Activated CD8-positive, alpha-beta memory T cell treated with anti-CD3 and anti-CD28 coated beads, Interleukin-2, amount 50 U/mL, for 1 hour (primary cell): ENCODE measurements around the gene SAMD4B.
"Not testable (repeated sequence)": the region's sequence is repeated elsewhere in the genome, so short reads cannot be mapped to it uniquely, and the experiment has no call there.

Experiments used
- DNase-seq: peaks from one replicate; pipeline ENCODE4 v3.0.0-alpha.2; 2020; ENCODE audit errors: extremely low read depth

Gene SAMD4B

GRCh38 chr19:39334444-39334976, 7.7 kb upstream of the SAMD4B start:
- DNase-seq, result no peak

DNA sequence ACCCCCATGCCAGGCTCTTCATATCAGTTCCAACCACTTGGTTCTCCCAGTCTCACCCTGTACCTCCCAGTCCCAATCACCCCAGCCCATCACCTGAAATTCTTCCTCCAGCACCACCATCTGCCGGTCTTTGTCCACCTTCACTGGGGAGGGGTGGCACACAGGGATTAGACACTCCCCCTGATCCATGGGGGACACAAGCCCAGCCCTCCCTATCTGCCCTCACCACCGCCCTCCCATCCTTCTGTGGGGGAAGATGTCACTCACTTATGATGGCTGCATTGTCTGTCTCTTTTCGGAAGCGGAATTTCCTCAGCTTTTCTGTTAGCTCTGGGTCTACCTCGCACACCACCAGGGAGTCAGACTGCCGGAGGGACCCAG, 7.1 kb upstream of the SAMD4B start:
- DNase-seq, result no peak

GRCh38 chr19:39336483-39336882, 5.7 kb upstream of the SAMD4B start:
- DNase-seq, result no peak

GRCh38 chr19:39339674-39340073, 2.5 kb upstream of the SAMD4B start:
- DNase-seq, result no peak

DNA sequence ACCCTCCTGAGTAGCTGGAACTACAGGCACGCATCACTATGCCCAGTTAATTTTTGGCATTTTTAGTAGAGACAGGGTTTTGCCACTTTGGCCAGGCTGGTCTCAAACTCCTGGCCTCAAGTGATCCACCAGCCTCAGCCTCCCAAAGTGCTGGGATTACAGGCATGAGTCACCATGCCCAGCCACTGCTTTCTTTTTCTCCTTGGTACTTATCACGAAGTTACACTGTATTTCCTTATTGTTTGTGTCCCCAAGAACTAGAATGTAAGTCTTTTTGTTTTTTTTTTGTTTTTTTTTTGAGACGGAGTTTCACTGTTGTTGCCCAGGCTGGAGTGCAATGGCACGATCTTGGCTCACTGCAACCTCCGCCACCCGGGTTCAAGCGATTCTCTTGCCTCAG, 2.1 kb upstream of the SAMD4B start:
- DNase-seq, result not testable (repeated sequence)

GRCh38 chr19:39341129-39341718, 997 bp upstream of the SAMD4B start:
- DNase-seq, result no peak

DNA sequence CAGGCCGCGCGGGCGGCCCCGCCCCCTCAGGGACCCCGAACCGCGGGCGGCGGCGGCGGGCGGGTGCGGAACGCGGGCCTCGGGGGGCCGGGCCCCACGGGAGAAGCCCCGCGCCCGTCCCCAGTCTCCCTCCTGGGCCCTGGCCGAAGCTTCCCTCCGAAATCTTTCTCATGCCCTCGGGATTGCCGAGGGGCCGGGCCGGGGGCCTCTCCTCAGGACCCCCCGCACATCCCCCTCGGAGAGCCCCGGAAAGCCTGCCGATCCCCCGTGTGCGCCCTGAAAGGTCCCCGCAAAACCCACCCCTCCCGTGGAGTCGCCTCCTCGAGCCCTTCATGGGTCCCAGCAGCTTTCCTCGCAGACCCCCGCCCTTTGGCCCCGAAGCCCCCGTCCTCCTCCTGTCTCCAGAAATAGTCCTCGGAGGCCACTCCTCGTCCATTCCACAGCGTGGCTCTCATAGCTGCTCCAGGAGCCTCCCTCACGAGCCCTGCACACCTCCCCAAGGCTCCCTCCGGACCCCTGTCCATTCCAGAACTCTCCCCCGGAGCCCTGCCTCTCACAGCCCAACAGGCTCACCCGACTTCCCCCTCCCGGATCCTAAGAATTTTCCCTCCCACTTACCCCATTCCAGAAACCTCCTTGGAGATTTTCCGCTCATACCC, 555 bp downstream of the SAMD4B start:
- no peak for DNase-seq

DNA sequence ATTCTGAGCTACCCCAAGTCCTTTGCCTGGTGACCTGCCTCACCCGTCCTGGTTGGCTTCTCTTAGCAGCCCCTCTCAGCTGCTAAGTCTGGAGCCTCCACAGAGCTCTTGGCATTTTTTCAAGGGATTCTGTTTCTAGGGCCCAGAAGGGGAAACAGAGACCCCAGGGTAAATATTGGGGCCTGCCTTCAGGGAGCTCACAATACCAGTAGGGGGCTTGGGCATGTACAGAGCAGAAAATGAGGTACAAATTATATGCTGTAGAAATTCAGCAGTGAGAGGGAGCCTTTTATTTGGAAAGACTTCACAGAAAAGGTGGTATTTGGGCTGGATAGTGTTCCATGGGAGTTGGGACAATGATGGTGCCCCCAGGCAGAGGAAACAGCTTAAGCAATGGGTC, 3.7 kb downstream of the SAMD4B start:
- DNase-seq, result no peak

DNA sequence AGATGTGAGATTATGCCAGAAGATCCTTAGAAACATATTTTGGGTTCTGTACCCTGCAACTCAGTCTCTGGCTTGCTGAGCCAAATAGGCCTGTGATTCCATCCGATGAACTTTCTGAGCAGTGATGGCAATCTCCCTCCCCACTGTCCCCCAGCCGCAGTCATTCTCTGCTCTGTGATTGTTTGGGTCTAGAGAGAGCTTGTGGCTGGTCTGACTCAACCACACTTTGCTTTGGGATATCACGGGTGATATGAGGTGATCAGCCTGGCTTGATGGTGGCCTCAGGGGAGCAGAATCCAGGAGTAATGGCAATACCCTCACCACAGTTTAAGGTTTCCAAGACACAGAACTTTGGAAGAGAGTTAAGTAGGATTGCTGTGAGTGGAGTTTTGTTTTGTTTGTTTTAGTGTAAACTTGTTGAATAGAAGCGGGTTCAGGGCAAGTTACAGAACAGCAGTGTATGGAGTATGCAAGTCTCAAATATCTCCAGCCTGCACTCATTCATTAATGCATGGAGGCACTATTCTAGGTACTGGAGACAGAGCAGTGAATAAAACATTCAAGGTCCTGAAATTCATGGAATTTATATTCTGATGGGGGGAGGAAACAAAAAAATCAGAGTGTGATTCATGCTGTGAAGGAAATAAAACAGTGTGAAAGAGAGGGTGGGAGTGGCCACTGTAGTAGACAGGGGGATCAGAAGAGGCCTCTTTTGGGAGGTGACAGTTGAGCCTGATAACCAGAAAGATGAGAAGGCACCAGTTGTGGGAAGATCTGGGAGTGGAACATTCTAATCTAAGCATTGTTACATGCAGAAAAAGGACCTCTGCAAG, 5.3 kb downstream of the SAMD4B start:
- DNase-seq, result no peak

- DNase-seq, result no peak
Measured at GRCh38 chr19:39349326-39349725, 7.1 kb downstream of the SAMD4B start.

- no peak for DNase-seq
Measured at GRCh38 chr19:39350156-39350555, 7.9 kb downstream of the SAMD4B start.

GRCh38 chr19:39351537-39352064, 9.4 kb downstream of the SAMD4B start:
- DNase-seq, result no peak

DNA sequence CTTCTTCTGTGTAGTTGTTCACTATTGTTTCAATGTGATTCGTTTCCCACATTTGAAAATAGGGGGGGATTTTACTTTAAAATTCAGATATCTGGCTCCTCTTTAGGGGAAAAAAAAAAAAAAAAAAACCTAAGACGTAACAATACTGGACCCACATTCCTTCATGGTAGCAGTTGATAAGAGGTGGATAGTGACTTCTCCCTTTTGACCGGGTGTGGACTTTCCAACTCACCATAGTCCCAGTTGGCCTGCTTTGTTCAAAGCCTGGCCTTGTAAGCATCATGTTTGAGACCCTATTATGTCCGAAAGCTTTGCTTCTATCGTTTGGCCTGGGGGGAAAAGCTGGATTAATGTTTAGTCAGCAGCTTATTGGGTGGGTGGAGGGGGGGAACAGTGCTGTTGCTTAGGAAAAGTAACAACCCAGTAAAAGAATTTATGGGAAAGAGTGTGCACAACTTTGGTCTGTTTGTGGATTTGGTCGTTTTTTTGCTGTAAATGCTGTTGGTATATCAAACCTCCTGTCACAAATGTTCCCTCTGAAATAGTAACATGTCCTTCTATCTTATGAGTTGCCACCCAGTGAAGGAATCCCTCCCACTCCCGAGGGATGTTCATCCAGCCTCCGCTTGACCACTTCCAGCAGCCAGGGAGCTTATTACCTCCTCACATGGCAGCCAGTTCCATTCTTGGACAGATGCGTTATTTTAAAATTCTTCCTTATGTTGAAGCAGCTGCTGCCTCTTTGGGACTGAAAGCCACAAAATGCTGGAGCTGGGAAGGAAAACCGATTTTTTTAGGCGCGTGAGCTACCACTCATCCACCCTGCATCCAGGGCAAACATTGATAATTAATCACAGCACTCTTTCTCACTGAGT, 10.4 kb downstream of the SAMD4B start:
- no peak for DNase-seq

GRCh38 chr19:39355253-39355652, 13.0 kb downstream of the SAMD4B start:
- no peak for DNase-seq

DNA sequence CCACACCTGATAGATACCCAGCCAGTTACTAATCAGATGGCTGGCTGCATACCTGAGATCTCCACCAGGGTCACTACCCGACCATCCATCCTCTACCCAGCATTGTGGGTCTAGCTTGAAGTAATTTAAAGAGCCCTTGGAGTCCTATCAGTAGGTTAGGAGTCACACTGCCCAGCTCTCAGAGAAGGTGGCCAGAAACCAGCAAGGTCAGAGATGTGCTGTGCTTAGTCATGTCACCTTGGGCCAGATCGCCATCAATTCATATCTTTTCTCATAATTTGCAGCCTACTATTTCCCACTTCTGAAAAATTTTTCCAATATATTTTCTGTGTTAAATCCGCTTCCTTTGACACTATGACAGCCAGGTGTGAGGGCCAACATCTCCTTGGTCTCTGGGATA, 13.9 kb downstream of the SAMD4B start:
- no peak for DNase-seq

DNA sequence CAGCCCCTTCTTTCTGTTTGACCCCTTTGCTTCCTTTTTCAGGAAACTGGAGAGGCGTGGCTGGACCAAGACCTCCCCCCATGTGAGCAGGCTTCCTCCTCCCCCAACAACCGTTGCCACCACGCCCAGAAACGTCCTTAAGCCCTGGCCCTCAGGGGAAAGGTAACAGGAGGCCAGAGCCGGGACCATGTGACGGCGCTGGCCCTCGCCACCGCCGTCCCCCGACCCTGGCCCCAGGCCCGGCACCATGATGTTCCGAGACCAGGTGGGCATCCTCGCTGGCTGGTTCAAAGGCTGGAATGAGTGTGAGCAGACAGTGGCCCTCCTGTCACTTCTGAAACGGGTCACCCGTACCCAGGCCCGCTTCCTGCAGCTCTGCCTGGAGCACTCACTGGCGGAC, 14.4 kb downstream of the SAMD4B start:
- DNase-seq, result no peak

- DNase-seq, result no peak
Measured at GRCh38 chr19:39359026-39359425, 16.8 kb downstream of the SAMD4B start.

- no peak for DNase-seq
Measured at GRCh38 chr19:39360599-39360998, 18.4 kb downstream of the SAMD4B start.

DNA sequence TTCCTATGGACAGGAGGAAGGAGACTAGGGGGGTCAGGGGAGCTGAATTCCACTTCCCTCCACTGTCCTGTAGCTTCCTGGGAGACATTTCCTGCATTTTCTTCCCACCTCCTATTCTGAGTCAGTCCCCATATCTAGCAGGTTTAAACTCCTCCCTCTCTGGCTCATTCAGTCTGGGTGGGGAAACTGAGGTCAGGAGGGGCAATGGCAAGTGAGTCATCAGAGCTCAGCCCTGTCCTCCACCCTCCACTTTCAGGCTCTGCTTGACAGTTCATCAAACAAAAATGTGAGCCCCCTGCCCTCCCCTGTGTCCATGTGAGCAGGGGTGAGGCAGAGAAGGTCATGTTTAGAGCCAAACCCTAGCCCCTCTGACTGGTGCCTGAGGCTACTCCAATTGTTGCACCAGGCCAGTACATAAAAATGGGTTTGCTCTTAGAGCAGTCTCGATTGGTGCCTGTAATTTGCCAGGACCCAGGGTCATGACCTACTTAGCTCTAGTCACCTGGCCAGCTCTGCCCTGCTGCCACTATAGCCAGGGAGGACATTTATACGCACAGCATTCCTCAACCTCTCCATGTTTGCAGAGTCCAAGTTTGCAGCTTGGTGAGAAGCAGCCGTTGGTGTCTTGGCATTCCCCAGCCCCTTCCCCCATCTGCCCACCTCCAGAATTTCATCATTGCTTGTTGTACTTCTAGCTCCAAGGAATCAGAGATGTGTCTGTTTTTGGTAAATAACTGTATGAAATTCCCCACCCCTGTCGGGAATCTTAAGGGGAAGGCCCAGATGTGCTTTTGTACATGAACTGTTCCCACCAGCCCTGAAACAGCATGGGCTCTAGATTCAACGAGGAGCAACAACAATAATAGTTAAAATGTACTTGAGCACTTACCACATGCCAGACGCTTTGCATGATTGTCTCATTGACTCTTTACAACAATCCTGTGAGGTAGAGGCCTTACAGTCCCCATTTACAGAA, 20.7 kb downstream of the SAMD4B start:
- no peak for DNase-seq

- no peak for DNase-seq
Measured at GRCh38 chr19:39363901-39364457, 21.8 kb downstream of the SAMD4B start.
